HG03571 (cell line): ENCODE data around the gene MAPK1.
"Not testable (repeated sequence)": the region's sequence is repeated elsewhere in the genome, so short reads cannot be mapped to it uniquely, and the experiment has no call there.

Experiments
- ATAC-seq: cut with Tn5 transposase; IDR thresholded peaks from one replicate; pipeline ENCODE4 v1.9.1; 2021; ENCODE audit not compliant: unreplicated experiment

MAPK1 gene

DNA sequence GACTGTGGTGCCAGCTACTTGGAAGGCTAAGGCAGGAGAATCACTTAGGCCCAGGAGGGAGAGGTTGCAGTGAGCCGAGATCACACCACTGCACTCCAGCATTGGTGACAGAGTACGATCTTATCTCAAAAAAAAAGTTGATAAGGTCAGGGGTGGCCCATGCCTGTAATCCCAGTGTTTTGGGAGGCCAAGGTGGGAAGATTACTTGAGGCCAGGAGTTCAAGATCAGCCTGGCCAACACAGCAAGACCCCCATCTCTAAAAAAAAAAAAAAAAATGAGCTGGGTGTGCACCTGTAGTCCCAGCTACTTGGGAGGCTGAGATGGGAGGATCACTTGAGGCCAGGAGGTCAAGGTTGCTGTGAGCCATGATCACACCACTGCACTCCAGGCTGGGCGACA is 138.3 kb downstream of the MAPK1 start:
- ATAC-seq: not testable (repeated sequence)

DNA sequence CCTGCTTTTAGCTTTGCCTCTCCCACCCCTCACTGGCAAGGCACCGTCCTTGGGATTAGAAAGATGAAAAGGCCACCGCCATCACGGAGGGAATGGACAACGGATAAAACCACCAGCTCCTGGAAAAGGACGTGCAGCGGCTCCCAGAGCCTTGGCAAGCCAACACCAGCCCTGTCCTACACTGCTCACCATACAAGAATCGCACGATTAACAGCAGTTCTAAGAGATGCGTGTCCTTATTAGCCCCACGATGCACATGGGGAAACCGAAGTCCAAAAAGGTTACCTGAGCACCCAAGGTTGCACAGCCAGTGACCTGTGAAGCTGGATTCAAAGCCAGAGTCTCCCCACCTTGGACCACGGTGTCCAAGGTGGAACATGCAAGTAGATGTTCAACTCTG is 139.2 kb downstream of the MAPK1 start:
- ATAC-seq: no peak

DNA sequence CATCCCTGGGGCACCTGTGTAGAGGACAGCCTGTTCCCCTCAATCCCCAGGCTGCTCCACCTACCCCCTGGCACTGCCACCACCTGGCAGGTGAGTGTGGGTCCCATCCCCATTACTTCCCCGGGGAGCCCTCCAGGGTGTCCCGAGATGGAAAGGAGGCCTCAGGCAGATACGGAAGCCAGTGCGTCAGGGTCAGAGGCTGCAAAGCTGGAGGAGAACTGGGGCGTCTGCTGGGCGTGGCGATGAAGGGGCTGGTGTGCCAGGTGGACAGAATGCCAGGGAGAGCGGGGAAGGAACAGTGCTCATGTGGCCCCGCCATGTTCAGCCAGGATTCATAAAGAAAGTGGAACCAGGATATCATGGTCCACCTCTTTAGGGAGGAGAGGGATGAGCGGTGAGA is 139.7 kb downstream of the MAPK1 start:
- no peak for ATAC-seq

DNA sequence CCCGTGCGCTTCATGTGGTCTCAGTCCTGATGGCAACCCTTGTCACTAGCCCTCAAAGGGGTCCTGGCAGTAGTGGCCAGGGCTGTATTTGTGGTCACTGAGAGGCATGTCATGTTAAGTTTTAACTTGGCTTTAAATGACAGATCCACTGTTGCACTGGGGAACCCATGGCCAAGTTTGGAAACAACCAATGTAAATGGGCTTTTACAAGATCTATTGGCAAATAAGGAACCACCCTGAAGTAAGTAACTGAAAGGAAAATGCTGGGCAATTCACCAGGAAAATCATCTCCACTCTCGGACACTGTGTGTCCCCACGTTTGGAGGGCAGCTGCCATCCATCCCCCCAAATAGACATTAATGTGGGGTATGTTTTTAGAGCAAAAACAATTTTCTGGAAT is 140.3 kb downstream of the MAPK1 start:
- ATAC-seq: no peak

DNA sequence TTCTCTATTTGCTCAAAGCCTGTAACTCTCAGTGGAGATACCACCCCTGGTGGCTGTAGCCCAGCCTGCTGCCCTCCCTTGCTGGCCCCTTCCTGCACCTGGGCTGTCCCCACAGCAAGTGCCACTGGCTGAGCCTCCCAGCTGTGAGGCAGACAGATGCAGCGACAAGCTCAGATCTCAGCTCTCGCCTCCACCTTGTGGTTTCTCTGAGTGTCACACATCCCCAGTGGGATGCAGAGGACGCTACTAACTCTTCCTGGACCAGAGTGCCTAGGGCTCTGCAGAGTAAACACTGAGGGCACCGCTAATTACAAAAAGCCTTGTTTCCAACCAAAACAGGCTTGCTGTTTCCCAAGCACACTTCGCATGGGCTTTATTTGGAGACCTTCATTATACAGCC is 140.8 kb downstream of the MAPK1 start:
- no peak for ATAC-seq

DNA sequence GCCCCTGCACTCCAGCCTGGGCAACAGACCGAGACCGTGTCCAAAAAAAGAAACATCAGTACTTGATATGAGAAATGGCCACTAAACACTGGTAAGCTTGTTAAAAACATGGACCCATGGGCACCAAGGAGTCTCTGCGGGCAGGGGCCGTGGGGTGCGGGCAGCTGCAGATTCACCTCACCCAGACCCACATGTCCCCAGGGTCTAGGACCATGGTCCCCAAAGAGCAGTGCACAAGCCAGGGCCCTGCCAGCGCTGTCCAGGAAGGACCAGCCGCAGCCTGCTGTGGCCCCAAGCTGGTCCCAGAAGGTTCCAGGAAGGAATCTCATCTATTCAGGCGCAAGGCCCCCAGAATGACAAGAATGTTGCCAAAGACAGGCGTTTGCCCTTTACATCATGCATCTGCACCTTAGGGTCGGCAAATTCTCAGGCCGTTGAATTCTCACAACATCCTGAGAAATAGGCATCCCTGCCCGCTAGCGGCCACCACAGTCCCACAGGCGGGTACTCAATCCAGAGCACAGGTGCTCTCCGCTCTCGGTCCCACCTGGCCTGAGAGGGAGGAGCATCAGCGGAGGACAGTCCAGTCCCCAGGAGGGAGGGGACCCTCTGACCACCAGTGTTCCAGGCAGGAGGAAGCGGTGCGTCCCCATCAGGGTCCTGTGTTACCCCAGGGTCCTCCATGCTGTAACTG is 141.3 kb downstream of the MAPK1 start:
- ATAC-seq: no peak

DNA sequence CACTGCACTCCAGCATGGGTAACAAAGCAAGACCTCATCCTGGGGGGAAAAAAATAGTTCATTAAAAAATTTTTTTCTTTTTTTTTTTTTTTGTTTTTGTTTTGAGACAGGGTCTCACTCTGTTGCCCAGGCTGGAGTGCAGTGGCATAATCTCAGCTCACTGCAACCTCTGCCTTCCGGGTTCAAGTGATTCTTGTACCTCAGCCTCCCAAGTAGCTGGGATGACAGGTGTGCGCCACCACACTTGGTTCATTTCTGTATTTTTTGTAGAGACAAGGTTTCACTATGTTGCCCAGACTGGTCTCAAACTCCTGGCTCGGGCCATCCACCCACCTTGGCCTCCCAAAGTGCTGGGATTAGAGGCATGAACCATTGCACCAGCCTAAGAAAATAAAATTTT is 142.9 kb downstream of the MAPK1 start:
- not testable (repeated sequence) for ATAC-seq

DNA sequence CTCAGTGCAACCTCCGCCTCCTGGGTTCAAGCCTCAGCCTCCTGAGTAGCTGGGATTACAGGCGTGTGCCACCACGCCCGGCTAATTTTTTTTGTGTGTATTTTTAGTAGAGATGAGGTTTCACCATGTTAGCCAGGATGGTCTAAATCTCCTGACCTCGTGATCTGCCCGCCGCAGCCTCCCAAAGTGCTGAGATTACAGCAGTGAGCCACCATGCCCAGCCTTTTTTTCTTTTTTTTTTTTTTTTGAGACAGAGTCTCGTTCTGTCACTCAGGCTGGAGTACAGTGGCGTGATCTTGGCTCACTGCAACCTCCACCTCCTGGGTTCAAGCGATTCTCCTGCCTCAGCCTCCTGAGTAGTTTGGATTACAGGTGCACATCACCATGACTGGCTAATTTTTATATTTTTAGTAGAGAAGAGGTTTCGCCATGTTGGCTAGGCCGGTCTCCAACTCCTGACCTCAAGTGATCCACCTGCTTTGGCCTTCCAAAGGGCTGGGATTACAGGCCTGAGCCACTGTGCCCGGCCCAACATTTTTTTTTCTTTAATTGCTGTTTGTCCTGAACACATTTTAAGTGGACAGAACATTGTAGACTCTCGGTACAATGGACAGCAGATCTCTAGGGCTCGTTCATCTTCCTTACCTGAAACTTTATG is 146.1 kb downstream of the MAPK1 start:
- not testable (repeated sequence) for ATAC-seq

DNA sequence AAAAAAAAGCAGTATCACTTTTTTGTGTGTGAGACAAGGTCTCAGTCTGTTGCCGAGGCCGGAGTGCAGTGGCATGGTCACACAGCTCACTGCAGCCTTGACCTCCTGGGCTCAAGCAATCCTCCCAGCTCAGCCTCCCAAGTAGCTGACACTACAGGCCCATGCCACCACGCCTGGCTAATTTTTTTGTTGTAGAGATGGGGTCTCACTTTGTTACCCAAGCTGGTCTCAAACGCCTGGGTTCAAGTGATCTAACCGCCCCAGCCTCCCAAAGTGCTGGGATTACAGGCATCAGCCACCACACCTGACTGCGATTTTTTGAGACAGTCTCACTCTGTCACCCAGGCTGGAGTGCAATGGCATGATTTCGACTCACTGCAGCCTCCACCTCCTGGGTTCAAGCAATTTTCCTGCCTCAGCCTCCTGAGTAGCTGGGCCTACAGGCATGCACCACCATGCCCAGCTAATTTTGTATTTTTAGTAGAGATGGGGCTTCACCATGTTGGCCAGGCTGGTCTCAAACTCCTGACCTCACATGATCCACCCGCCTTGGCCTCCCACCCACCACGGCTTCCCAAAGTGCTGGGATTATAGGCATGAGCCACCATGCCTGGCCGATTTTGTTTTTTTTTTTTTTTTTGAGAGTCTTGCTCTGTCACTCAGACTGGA is 147.1 kb downstream of the MAPK1 start:
- not testable (repeated sequence) for ATAC-seq

DNA sequence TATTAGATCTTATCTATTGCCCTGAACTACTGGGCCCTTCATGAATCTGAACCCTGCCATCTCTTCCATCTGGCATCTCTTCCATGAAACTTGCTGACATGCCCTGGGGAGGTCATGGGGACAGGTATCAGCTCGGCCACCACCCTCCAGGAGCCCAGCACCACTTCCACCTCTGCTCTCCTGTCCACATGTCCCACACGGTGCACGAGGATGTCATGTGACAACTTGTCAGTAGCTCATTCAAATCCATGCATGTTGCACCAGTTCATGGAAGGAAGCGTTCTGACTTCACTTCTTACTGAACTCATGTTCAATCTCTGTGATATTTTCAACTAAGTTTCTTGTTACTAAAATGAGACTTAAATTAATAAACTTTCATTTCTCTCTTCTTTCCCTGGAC is 148.4 kb downstream of the MAPK1 start:
- no peak for ATAC-seq

DNA sequence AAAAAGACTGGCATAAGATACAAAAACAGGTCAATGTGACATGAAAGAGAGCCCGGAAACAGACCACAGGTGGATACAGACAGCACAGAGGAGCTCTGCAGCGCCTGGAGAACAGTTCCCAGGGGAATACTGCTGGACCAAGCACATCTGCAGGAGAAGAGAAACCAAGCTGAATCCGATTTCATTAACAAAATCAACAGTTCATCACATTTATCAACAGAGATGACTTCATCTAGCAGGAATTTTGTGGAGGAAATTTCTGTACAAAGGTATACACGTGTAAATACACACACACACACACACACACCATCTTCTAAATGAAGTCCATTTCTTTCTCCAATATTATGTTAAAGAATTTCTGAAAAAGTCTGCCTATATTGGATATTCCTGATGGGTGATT is 148.9 kb downstream of the MAPK1 start:
- no peak for ATAC-seq

DNA sequence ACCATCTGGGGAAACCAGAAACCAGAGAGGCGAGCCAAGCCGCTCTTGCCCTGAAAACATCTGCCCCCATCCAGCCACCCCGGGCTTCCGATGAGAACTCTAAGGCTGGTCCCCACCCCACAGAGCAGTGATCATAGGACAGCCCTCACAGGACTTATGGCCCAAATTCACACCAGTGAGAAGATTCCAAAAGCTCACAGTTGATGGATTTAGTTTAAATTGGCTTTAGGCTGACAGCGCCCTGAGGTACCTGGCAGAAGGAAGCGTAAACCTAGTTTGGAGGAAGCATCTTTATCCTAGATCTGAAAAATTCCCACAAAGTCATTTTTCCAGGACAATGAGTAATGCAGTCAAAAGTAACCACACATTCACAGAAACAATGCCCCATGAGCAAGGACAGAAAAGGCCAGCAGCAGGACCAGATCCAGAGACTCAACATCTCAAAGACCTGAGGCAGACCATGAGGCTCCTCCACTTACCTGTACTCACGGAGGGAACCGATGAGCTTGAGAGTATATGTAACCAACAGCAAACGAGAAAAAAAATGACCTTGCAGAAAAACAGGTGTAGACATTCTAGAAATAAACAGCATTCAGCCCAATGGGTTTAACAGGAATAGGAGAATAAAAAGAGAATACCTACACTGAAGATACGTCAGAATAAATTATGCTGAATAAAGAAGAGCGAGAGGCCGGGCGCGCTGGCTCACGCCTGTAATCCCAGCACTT is 150.9 kb downstream of the MAPK1 start:
- not testable (repeated sequence) for ATAC-seq

DNA sequence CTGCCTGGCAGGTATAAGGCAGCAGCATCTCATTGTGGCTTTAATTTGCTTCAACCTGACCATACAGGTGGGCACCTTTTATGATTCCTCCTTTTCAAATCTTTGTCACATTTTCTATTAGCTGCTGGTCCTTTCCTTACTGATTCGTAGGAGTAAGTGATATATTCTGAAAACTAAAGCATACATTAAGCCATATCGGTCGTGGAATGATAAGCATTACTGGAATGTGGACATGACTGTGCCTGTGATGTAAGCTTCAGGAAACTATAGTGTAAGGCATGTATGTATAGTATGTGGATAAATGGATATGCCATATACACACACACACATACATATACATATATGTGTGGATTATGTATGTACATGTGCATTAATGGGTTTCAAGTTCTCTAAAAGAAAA is 152.7 kb downstream of the MAPK1 start:
- ATAC-seq: no peak

DNA sequence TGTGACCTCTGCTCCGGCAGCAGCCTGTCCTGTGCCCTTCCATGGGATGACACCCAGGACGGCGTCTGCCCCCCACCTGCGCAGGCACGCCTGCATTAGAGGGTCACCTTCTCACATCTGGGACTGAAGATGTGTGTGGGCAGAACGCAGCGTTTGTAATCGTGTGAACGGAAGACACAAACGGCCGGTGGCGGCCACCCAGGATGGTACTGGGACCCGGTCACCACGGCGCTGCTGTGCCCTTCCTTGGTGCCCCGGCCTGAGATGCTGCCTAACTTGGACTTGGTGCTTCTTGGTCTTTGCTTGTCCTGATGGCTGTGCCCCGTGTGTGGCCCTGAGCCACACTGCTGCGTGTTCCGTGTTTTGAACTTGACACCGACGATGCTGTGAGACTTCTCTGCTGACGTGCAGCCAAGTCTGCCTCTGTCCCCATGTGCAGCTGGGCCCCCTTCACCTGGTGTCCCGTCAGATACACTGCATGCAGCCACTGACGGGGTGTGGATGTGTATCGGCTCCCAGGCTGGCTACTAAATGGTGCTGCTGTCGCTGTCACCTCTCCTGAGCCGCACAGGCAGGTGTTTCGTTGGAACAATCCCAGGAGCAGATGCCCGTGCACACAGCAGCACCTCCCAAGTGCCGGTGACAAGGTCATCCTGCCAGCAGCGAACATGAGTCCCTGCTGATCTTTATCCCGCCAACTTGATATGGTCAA is 153.2 kb downstream of the MAPK1 start:
- ATAC-seq: no peak

DNA sequence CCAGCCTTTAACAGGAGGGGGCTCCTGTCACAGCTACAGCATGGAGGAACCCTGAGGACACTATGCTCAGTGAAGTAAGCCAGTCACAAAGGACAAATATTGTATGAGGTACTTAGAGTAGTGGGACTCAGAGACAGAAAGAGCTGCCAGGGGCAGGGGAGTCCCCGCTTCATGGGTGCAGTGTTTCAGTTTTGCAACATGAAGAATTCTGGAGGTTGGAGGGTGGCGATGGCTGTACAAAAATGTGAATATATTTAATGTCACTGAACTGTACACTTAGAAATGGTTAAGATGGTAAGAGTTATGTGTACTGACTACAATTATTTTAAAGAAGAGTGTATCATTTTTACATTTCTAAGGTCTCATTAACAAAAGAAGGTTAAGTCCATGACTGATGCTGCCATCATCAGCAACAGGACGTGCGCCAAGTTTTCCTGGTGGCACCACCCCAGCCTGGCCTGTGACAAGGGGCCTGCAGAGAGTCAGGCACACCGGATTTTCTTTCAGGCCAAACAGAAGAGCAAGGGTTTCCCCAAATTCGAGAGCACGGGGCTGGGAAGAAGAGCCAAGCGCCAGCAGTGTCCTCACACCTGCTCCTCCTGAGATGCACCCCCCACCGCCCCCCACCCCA is 153.9 kb downstream of the MAPK1 start:
- ATAC-seq: no peak

DNA sequence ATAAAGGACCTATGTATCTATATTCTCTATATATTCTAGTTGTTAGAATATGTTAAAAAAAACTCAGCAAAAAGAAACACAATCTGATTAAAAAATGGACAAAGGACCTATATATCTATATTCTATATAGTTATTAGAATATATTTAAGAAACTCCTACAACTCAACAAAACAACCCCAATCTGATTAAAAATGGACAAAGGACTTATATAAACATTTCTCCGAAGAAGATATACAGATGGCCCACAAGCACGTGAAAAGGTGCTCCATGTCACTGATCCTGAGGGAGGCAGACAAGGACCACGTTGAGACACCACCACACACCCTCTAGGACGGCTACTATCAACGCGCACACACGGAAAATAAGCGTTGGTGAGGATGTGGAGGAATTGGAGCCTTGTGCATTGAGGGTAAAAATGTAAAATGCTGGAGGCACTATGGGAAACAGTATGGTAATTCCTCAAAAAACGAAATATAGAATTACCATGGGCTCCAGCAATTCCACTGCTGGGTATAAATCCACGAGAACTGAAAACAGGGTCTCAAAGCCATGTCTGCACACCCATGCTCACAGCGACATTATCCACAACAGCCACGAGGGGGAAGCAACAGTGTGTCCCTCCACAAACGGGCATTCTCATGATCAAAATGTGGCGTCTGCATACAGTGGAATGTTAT is 154.6 kb downstream of the MAPK1 start:
- no peak for ATAC-seq

DNA sequence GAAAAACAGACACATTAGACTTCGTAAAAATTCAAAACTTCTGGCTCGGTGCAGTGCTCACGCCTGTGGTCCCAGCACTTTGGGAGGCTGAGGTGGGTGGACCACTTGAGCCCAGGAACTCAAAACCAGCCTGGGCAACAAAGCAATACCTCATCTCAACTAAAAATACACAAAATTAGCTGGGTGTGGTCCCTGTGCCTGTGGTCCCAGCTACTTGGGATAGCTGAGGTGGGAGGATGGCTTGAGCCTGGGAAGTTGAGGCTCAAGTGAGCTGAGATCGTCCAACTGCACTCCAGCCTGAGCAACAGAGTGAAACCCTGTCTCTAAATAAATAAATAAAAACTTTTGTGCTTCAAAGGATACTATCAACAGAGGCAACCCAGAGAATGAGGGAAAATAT is 155.6 kb downstream of the MAPK1 start:
- no peak for ATAC-seq

DNA sequence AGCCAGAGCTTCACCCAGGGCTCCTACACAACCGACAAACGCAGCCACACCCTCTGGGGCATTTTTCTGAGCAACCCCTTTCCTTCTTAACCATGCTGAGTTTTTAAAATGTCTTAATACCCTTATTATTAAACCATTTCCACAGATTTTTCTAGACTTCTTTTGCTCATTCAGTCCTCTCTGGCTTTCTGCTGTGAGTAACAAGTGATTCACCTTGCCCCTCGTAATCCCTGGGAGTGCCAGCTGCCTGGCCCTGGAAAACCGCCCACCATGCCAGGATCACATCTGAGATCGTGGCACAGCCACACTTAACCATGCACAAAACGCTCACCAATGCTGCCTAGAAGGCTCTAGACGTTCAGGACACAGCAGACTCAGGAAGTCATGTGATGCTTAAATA is 157.3 kb downstream of the MAPK1 start:
- ATAC-seq: no peak

DNA sequence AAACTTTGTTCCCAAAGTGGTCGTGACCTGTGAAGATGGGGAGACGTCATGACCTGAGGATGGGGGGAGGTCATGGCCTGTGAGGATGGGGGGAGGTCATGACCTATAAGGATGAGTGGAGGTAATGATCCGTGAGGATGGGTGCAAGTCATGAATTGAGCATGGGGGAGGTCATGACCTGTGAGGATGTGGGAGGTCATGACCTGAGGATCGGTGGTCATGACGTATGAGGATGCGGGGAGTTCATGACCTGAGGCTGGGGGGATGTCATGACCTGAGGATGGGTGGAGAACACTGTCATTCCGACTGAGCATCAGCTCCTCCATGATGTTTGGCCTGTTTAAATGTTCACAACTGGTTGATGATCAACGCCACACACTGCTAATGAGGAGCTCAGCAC is 157.8 kb downstream of the MAPK1 start:
- no peak for ATAC-seq

DNA sequence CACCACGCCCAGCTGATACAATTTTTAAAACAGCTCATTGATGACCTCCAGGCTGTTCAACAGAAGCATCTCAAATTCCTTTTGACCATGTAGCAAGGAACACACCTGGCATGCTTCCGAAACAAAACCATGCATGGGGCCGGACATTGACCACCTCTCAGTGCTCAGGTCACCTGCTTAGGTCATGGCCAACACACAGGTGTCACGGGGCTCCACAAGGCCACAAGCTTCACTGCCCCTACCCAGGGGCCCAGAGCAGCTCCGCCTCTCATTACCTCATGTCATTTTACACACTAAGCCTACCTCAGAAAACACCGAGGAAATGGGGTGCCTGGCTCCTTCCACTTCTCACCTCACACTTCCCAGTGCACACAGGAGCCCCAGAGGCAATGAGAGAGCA is 158.5 kb downstream of the MAPK1 start:
- no peak for ATAC-seq
